GM18868 (cell line): ENCODE results near the gene XRN1.
"Not testable (repeated sequence)": the region's sequence is repeated elsewhere in the genome, so short reads cannot be mapped to it uniquely, and the experiment has no call there.

Experiments used
- ATAC-seq: cut with Tn5 transposase; IDR thresholded peaks from one replicate; pipeline ENCODE4 v1.9.1; 2021; ENCODE audit warnings: mild to moderate bottlenecking, moderate library complexity; ENCODE audit not compliant: unreplicated experiment

XRN1 gene

DNA sequence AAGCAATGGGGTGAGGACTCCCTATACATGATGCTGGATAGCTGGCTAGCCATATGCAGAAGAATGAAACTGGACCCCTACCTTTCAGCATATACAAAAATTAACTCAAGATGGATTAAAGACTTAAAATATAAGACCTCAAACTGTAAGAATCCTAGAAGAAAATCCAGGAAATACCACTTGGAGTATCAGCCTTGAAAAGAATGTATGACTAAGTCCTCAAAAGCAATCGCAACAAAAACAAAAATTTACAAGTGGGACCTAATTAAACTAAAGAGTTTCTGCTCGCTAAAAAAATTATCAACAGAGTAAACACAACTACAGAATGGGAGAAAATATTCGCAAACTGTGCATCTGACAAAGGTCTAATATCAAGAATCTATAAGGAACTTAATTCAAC, 94.3 kb downstream of the XRN1 start:
- no peak for ATAC-seq

GRCh38 chr3:142352698-142353097, 95.1 kb downstream of the XRN1 start:
- ATAC-seq = not testable (repeated sequence)

GRCh38 chr3:142348460-142348859, 99.4 kb downstream of the XRN1 start:
- no peak for ATAC-seq

GRCh38 chr3:142337994-142338393, 109.8 kb downstream of the XRN1 start:
- ATAC-seq = no peak

- ATAC-seq = no peak
Measured at GRCh38 chr3:142332390-142332789, 115.4 kb downstream of the XRN1 start.

DNA sequence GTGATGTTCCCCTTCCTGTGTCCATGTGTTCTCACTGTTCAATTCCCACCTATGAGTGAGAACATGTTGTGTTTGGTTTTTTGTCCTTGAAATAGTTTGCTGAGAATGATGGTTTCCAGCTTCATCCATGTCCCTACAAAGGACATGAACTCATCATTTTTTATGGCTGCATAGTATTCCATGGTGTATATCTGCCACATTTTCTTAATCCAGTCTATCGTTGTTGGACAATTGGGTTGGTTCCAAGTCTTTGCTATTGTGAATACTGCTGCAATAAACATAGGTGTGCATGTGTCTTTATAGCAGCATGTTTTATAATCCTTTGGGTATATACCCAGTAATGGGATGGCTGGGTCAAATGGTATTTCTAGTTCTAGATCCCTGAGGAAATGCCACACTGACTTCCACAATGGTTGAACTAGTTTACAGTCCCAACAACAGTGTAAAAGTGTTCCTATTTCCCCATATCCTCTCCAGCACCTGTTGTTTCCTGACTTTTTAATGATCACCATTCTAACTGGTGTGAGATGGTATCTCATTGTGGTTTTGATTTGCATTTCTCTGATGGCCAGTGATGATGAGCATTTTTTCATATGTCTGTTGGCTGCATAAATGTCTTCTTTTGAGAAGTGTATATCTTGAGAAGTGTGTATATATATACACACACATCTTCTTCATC, 123.4 kb downstream of the XRN1 start:
- not testable (repeated sequence) for ATAC-seq

DNA sequence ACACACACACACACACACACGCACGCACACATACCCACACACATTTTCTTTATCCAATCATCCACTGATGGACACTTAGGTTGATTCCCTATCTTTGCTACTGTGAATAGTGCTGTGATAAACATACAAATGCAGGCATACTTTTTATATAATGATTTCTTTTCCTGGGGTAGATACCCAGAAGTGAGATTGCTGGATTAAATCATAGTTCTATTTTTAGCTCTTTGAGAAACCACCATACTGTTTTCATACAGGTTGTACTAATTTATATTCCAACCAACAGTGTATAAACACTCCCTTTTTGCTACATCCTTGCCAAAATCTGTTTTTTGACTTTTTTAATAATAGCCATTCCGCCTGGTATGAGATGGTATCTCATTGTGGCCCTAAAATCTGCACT, 127.9 kb downstream of the XRN1 start:
- ATAC-seq = no peak

DNA sequence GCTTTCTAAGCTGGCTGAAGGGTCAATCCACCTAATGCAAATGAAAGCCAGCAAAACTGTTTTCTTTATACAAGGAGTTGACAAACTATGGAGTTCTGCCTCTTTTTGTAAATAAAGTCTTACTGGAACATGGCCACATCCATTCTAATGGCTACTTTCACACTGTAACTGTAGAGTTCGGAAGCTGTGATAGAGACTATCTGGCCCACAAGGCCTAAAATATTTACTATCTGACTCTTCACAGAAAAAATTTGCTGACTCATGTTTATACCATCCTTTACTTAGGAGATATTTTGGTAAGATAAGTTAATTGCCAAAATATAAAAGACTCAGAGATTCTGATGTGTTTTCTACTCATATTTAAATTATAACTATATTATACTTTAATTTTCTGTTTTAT, 128.7 kb downstream of the XRN1 start:
- no peak for ATAC-seq

DNA sequence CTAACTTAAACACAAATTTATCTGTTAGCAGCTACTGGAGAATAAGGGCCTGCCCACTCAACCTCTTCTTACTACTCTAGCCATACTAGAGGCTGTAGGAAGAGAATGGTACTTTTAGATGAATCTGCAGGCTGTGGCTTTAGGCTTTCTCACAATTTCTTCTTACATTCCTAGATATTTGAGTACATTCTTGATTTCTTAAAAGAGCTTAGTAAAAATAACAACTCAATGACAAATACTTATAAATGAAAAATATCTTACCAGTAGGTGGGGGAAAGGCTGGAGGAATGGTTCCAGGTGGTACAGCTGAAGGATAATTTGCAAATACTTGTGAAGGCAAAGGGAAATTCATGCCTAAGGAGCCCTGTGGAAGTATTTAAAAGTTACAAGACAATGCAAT, 129.5 kb downstream of the XRN1 start:
- no peak for ATAC-seq

- ATAC-seq = not testable (repeated sequence)
Measured at GRCh38 chr3:142315978-142316388, 131.9 kb downstream of the XRN1 start.

DNA sequence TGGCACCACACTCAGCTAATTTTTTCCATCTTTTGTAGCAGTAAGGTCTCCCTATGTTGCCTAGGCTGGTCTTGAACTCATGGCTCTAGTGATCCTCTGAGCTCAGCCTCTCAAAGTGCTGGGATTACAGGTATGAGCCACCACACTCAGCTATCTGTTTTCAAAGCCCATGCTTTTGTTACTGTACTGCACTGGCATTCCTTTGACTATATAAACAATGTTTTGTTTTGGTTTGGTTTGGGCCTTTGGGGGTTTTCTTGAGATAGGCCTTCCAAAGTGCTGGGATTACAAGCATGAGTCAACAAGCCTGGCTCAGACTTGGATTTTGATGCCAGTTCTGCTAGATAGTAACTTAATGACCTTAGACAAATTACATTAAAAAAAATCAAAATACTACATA, 132.8 kb downstream of the XRN1 start:
- ATAC-seq = no peak

DNA sequence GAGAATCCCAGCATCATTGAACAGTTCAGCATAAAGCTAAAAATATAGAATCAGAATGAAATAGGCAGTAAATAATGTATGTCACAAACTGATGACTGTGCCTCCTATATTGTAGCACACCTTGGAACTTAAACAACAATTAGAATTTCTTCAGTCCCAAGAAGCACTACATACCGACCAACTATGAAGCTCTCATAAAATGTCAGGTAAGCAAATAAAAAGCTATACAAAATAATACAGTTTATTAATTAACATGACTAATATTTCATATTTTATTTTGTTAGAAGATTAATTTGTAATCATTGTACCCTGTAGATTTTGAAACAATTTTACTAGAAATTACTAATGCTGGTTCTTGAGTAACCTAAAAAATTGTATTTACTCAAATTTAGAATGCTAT, 137.4 kb downstream of the XRN1 start:
- no peak for ATAC-seq

DNA sequence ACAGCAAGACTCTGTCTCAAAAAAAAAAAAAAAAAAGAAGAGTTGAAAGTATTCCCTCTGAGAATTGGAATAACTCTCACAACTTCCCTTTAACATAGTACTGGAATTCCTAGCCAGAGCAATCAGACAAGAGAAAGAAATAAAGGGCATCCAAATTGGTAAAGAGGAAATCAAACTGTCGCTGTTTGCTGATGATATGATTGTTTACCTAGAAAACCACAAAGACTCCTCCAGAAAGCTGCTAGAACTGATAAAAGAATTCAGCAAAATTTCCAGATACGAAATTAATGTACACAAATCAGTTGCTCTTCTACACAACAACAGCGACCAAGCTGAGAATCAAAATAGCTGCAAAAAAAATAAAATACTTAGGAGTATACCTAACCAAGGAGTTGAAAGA, 145.0 kb downstream of the XRN1 start:
- ATAC-seq = not testable (repeated sequence)

- ATAC-seq = no peak
Measured at GRCh38 chr3:142298626-142299025, 149.2 kb downstream of the XRN1 start.

GRCh38 chr3:142296507-142296906, 151.3 kb downstream of the XRN1 start:
- no peak for ATAC-seq

DNA sequence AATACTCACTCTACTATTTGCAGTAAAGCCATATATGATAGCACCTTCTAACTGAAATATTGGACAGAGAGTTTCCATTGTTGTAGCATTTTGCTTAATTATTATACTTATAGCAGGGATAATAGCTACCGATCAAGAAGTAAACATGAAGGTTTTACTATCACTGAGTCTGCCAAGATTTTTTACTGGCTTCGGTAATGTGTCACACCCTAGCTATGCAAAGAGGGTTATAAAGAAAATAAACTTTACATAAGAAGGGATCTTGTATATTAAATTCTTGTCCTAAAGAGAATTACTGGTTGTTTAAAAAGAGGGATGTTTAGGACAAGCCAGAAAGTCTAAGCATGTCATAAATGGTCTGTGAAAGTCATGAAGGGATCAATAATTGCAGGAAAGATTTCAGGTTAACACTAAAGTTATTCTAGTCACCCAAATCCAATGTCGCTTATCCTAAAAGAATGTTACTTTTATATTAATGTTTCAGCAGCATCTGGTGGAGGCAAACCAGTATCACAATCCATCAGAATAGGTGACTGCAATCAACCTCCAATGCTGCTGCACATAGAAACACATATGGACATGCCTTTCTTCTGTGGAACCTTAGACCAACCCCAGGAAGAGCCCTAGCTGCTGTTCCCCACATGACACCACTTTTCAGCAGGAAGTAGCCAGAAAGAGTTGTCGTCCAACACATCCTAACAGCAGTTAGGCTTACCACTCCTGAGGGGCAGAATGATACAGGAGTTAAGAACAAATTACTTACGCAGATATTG, 159.8 kb downstream of the XRN1 start:
- no peak for ATAC-seq

GRCh38 chr3:142285083-142285517, 162.7 kb downstream of the XRN1 start:
- ATAC-seq = no peak

- ATAC-seq = no peak
Measured at GRCh38 chr3:142282503-142282902, 165.3 kb downstream of the XRN1 start.

- no peak for ATAC-seq
Measured at GRCh38 chr3:142281474-142281873, 166.4 kb downstream of the XRN1 start.

- peak; percentile 81 for ATAC-seq
Measured at GRCh38 chr3:142279965-142280590, 167.8 kb downstream of the XRN1 start.

- no peak for ATAC-seq
Measured at GRCh38 chr3:142278451-142278850, 169.4 kb downstream of the XRN1 start.

DNA sequence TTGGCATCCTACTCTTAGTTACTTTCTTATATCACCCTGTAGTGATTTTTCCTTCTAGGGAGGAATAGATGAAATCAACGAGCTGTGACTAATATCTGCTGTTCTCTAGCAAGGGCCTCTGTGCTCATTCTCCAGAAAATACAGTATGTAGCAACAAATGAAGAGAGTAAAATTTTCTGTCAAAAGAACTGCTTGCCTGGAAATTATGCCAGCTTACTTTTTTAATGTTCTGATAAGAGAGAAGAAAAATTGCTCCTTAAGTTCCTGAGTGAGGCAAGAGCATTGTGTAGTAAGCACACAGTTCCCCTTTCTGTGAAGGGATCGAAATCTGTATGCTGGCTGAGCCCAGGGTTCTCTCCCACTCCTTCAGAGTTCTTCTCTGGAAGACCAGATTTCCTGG, 171.1 kb downstream of the XRN1 start:
- no peak for ATAC-seq
